Pancreas (tissue), 10 donors: ENCODE results near the gene ESR1. TPM values are rescaled to one million over a fixed set of nuclear protein-coding genes. Genes with fewer than 3 reads are reported as not detected.

Experiments used
- ATAC-seq, 4 donors: fragments of 200-7000 bp; cut with Tn5 transposase; one replicate each; pipeline versions ENCODE4 v1.8.0 to v1.9.1; 2020; ENCODE audit warnings: mild to moderate bottlenecking in 4 of 4, moderate library complexity in 4 of 4
- DNase-seq, 6 donors: peaks; one replicate each; pipeline ENCODE4 v3.0.0-alpha.2; 2020
- FAIRE-seq: peaks from 2 replicates; lab custom pipeline; 2012; peaks lifted over from hg19 to GRCh38; lab: Jason Lieb, UNC
- H3K27ac ChIP-seq, 4 donors: fragments of 200-600 bp; sonication (generic); 1 replicate in 3 of 4; 2 replicates in 1 of 4; pipeline versions ENCODE4 v1.5.0 to v1.8.0; 2020
- H3K27me3 ChIP-seq, 4 donors: fragments of 200-600 bp; one replicate each; pipeline ENCODE4 v1.8.0; 2021
- H3K36me3 ChIP-seq, 3 donors: fragments of 200-600 bp; sonication (generic) in 1 of 3; one replicate each; pipeline versions ENCODE4 v1.5.0 to v1.8.0; 2020 to 2021
- H3K4me1 ChIP-seq, 3 donors: fragments of 200-600 bp; one replicate each; pipeline ENCODE4 v1.8.0; 2021
- H3K4me3 ChIP-seq, 4 donors: fragments of 200-600 bp; sonication (generic) in 2 of 4; one replicate each; pipeline versions ENCODE4 v1.5.0 to v1.8.0; 2020 to 2021
- H3K9me3 ChIP-seq, 4 donors: fragments of 200-600 bp; one replicate each; pipeline ENCODE4 v1.8.0; 2021
- WGBS, 2 donors: extraction: QIAGEN DNeasy Blood & Tissue Kit; methylation state at CpG; one replicate each; pipeline ENCODE4 v1.1.7; 2013; 5-methylcytosine and 5-hydroxymethylcytosine counted together
- intact Hi-C, 3 donors: fragments of 100-400 bp; cut with DNase I; formaldehyde crosslinking; loops; one replicate each; pipeline versions ENCODE4 v1.11.1 to v1.14.2; 2022
- polyA plus RNA-seq, 2 donors: library from polyadenylated mRNA; stranded (reverse); fragments of 200-250 nt; gene quantifications; one replicate each; pipeline ENCODE4 v1.2.3, GENCODE V29; 2013
- total RNA-seq, 6 donors: library from RNA; stranded (reverse); fragmentation: NEBNext Ultra II Directional in 4 of 6; extraction: Animal tissue kit (Norgen Biotek cat#: 25700) in 4 of 6; gene quantifications; one replicate each; pipeline versions ENCODE4 v1.2.1 to v1.2.4, GENCODE V29; 2021 to 2023
- TF ChIP-seq, protein P1 (sequence below), 4 donors: fragments of 200-600 bp; sonication (generic) in 3 of 4; IDR thresholded peaks; one replicate each; pipeline versions ENCODE4 v1.5.0 to v1.8.0; 2021; ENCODE audit warnings: antibody characterized with exemption in 4 of 4
- donor health status: healthy with polysubstance abuse.
- donor health status: DM: no; HTN: no; CAD: no; lungs with moderate emphysema.
- donor health status: DM: no; HTN: no; CAD: no.
- donor health status: control.
- donor health status: control.
- donor health status: Bipolar disorder and iron deficiency.
- donor health status: DM: yes; HTN: yes; CAD: no.
- donor health status: DM: no; HTN: no; CAD: no.
- donor health status: DM: no; HTN: no; CAD: no.
- donor health status: DM: yes; HTN: yes; CAD: no.

The ESR1 gene
- total and polyA plus RNA-seq, 8 donors = 0.19 to 1.0 (median 0.41) TPM

DNA sequence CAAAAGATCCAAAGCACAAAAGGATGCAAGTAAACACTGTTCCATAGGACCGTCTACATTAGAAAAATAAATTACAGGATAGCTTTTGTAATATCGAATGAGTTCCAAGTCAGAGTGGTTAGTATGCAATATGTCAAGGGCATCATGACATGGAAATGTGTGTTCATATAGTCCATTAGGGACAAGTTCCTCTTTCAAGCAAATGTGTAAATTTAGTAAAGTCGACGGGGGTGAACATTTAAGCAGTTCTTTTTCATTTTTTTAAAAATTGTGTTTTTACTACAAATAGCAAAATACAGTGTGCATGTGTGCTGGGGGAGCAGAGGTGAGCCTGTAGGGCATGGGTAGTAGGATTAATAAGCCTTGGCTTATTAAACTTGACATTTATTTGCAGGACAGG lies 359.0 kb downstream of the ESR1 start:
- WGBS, 2 donors = 88 to 90% methylated on average over 4 of the region's 4 CpGs
- Histone ChIP-seq H3K4me1 (no peaks in the 10 kb centered on the region), H3K9me3 (no peaks in the 10 kb centered on the region), H3K36me3 (peaks cover 0 to 13% (median 0%) of the 10 kb centered on the region in 3 donors), H3K27me3 (no peaks in the 10 kb centered on the region), H3K27ac (no peak overlapping the region), H3K4me3 (no peak overlapping the region)
- TF ChIP-seq, protein P1, sequence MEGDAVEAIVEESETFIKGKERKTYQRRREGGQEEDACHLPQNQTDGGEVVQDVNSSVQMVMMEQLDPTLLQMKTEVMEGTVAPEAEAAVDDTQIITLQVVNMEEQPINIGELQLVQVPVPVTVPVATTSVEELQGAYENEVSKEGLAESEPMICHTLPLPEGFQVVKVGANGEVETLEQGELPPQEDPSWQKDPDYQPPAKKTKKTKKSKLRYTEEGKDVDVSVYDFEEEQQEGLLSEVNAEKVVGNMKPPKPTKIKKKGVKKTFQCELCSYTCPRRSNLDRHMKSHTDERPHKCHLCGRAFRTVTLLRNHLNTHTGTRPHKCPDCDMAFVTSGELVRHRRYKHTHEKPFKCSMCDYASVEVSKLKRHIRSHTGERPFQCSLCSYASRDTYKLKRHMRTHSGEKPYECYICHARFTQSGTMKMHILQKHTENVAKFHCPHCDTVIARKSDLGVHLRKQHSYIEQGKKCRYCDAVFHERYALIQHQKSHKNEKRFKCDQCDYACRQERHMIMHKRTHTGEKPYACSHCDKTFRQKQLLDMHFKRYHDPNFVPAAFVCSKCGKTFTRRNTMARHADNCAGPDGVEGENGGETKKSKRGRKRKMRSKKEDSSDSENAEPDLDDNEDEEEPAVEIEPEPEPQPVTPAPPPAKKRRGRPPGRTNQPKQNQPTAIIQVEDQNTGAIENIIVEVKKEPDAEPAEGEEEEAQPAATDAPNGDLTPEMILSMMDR (IDR thresholded peaks at IDR 0.05) = no peak
- intact Hi-C loops = no loop called here
- DNase-seq (no peak), FAIRE-seq (no peak), ATAC-seq (no peak)

DNA sequence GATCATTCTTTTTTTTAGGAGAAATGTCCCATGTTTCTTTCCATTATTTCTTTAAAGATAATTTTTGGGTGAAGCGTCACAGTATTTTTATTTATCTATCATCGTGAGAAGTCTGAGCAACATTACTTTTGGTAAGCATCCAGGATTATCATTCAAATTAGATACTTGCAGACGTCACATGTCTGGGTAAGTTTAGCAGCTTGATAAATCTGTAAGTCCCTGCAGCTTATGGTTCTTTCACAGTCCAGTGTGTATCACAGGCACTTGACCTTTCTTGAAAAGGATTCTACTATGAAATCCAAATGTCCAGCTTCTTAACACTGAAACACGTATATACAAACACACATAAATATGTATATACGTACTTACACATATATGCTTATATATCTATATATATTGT lies 359.4 kb downstream of the ESR1 start:
- TF ChIP-seq, protein P1 (IDR thresholded peaks at IDR 0.05) = no peak
- WGBS, 2 donors = 85 to 88% methylated on average over 5 of the region's 5 CpGs
- Histone ChIP-seq H3K27me3 (no peaks in the 10 kb centered on the region), H3K36me3 (peaks cover 0 to 13% (median 0%) of the 10 kb centered on the region in 3 donors), H3K27ac (no peak overlapping the region), H3K4me3 (no peak overlapping the region), H3K9me3 (no peaks in the 10 kb centered on the region), H3K4me1 (no peaks in the 10 kb centered on the region)
- no peak for DNase-seq
- intact Hi-C loops = no loop called here
- FAIRE-seq = no peak
- ATAC-seq = no peak

DNA sequence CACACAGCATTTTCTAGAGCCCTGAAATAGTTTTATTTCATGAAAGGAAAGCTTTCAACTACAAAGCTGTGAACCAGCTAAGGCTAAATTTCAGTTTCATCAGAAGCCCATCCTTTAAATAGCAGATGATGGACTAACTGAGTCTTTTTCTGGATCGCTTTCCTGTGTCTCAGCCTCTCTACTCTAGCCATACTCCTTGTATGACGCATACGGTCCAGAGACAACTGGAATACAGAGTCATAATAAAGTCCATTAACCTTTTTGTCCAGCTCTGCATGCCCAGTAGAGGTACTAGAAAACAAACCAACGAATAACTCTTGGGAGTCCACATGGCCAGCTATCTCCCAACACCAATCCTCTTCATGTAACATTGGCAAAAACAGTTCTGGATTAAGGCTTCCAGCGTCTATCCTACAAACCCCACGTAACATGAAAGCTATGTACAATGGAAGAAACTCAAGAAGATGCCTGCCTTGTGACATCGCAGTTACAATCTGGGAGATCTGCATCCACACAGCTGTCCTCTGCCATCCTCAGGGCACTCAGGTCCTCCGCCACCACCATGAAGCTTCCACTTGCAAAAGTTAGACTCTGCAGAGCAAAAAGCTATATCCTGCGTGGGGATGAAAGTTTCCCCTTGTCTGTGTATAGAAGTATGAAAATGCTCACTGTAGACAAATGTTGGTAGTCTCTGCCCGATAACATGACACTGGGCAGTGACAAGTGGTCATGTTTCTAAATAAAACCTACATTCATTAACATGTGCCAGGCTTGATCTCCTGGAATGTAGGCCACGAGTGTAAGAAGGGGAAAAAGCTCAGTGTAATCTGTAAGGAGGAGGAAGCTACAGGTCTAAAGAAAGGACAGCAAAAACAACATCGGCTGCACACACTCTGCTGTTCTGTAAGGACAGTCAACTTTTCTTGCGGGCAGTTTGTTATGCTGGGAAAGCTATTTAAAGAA lies 360.4 kb downstream of the ESR1 start:
- FAIRE-seq = no peak
- 89 to 90% methylated on average over 13 of the region's 13 CpGs for WGBS, 2 donors
- peaks cover 0 to 9% (median 0%) of the 10 kb centered on the region in 3 donors for H3K36me3 ChIP-seq
- no peaks in the 10 kb centered on the region for H3K9me3 ChIP-seq
- H3K4me3 ChIP-seq = no peak overlapping the region
- H3K27me3 ChIP-seq = no peaks in the 10 kb centered on the region
- ATAC-seq = no peak
- intact Hi-C loops = no loop called here
- no peaks in the 10 kb centered on the region for H3K4me1 ChIP-seq
- no peak for DNase-seq
- TF ChIP-seq, protein P1 (IDR thresholded peaks at IDR 0.05) = no peak
- H3K27ac ChIP-seq = no peak overlapping the region

DNA sequence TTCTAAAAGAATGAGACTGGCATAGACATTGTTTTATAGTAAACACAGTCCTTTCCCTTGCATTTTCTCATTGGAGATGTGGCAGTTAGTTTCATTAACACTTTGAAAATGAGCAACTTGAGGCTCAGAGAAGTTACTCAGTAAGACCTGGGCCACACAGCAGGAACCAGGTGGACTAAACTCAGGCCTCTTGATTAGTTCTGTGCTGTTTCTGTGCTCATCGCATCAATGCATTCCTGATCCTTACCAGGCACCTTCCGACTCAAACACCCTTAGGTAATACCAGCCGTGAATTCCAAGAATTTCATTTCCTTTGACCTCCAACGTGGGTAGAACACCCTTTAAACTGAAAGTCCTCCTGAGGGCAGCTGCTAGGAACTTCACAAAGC lies 362.8 kb downstream of the ESR1 start:
- intact Hi-C loops = no loop called here
- Histone ChIP-seq H3K4me3 (no peak overlapping the region), H3K27ac (no peak overlapping the region), H3K4me1 (no peaks in the 10 kb centered on the region), H3K27me3 (no peaks in the 10 kb centered on the region), H3K9me3 (no peaks in the 10 kb centered on the region), H3K36me3 (peaks cover 0 to 20% (median 3%) of the 10 kb centered on the region in 3 donors)
- FAIRE-seq (no peak), ATAC-seq (no peak), DNase-seq (no peak)
- 92 to 95% methylated on average over 4 of the region's 4 CpGs for WGBS, 2 donors
- TF ChIP-seq, protein P1 (IDR thresholded peaks at IDR 0.05) = no peak
